Astrocyte of the spinal cord (primary cell): ENCODE measurements around the gene SOX6.

Experiments used
- DNase-seq: peaks from one replicate; pipeline ENCODE4 v3.0.0; 2011; ENCODE audit warnings: low read depth, low spot score
- H3K4me3 ChIP-seq: 2 replicates; pipeline ENCODE4 v1.5.1; 2011; ENCODE audit warnings: low read depth, mild to moderate bottlenecking, low read length, moderate library complexity
- in situ Hi-C: cut with HindIII; loops from 2 replicates; pipeline ENCODE4 v1.10.0; 2017; ENCODE audit warnings: low sequenced_read_pairs
- TF ChIP-seq, protein P1 (sequence below): IDR thresholded peaks from 2 replicates; pipeline ENCODE4 v1.5.1; 2012; ENCODE audit warnings: low read depth, mild to moderate bottlenecking, low read length, inconsistent platforms

SOX6 gene

DNA sequence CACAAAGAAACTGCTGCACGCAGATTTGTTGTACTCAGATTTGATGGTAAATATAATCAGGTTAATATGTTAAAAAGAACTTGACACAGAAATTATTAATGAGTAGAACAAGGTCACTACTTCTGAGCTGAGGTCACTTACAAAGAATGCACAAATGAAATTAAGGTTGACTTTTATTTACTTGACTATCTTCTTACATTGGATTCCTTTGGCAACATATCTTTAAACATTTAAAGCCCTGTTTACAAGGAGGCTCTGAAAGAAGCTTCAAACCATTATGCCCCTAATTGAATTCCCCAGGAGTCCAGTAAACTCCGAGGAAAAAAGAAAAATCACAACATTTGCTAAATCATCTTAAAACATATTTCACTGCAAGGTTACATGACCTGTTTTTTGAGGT, 245.5 kb downstream of the SOX6 start:
- no peak for DNase-seq
- TF ChIP-seq, protein P1, sequence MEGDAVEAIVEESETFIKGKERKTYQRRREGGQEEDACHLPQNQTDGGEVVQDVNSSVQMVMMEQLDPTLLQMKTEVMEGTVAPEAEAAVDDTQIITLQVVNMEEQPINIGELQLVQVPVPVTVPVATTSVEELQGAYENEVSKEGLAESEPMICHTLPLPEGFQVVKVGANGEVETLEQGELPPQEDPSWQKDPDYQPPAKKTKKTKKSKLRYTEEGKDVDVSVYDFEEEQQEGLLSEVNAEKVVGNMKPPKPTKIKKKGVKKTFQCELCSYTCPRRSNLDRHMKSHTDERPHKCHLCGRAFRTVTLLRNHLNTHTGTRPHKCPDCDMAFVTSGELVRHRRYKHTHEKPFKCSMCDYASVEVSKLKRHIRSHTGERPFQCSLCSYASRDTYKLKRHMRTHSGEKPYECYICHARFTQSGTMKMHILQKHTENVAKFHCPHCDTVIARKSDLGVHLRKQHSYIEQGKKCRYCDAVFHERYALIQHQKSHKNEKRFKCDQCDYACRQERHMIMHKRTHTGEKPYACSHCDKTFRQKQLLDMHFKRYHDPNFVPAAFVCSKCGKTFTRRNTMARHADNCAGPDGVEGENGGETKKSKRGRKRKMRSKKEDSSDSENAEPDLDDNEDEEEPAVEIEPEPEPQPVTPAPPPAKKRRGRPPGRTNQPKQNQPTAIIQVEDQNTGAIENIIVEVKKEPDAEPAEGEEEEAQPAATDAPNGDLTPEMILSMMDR: no peak
- H3K4me3 ChIP-seq: no peak overlapping the region
- in situ Hi-C loops: no loop called here

DNA sequence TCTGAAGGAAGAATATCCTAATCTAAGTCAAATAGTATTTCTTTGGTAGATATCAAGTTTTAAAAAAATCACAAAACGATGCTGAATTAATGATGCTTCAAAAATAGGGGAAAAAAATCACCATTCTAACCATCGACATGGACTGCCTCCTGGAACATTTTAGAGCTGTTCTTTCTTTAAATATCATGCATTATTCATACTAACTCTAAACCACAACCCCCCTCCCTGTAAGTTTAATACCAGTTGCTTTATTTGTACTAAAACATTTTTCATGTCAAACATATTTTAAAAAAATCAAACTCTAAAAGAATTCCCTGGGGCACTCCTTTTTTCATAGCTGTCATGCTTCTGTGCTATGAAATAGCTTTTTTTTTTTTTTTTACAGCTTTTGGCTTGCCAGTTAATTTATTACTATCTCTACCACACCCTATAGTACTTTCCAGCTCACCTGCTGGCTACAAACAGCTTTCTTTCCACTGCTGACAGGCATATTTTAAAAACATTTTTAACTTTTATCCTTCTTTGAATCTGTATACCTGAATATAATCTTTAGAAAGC, 256.9 kb downstream of the SOX6 start:
- H3K4me3 ChIP-seq: no peak overlapping the region
- TF ChIP-seq, protein P1: no peak
- in situ Hi-C loops: no loop called here
- no peak for DNase-seq

DNA sequence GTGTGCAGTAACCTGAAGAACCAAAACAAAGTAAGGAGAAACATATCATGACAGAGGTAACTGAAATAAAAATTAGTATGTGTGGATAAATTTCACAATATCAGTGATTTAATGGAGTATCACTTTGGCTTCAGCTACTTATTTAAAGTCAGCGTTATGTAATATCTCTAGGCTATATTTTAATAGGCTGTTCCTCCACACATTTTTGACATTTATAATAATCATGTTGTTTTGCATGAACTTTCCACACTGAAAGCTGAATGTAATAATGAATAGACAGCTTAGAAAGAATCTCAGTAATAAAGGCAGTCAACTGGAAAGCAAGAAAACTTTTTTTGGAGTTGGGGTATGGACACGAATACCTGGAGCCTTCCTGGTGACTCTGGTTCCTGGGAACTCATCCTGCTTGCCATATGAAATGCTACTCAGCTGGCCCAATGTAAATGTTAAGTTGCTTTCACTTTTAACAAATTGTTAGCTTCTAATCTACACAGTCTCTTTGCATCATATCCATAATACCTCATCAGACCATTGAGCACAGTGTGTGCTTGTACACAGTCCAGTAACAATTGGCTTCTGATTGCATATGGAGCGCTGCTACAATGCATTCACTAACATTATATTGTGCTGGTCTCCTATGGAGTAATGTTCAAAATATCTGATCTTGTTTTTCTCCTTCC, 257.7 kb downstream of the SOX6 start:
- no peak overlapping the region for H3K4me3 ChIP-seq
- TF ChIP-seq, protein P1: no peak
- no peak for DNase-seq

DNA sequence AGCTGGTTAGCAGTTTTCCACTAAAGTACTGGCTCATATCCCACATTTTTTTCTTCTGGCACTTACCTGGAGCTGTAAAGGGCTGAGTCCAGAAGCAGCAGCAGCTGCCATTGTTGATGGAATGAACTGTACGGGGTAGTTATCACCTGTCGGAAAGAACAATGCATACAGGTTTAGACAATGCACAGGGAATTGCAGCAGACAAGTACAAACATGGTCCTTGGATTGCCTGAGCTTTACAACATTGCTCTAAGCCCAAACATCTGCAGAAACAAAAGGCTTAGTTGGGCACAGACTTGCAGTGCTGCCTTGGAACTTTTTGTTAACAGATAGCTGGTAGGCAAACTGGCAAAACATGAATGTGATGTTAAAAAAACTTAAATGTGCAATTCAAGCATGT, 258.8 kb downstream of the SOX6 start:
- no peak for DNase-seq
- no peak overlapping the region for H3K4me3 ChIP-seq
- TF ChIP-seq, protein P1: no peak
- in situ Hi-C loops: no loop called here

More for the DNA sequence above, 257.7 kb downstream of the SOX6 start:
- in situ Hi-C loops: no loop called here

DNA sequence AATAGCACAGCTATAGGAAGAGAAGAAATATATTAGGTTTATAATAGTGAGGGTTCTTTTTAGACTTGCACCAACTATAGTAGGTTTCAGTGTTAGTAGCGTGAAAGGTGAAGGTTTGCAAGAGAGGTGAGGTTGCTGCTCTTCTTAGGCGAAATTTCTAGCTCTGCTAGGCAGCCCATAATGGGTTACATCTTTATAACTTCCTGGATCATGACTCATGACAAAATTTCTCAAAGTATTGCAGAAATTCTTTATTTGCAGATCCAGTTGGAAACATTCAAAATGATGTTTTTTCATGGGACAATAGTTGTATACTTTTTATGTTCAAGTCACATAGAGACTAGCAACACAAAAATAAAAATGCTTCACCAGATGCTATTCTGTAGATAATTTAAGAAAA, 260.0 kb downstream of the SOX6 start:
- in situ Hi-C loops: no loop called here
- TF ChIP-seq, protein P1: no peak
- no peak overlapping the region for H3K4me3 ChIP-seq
- peak; percentile 22 for DNase-seq

DNA sequence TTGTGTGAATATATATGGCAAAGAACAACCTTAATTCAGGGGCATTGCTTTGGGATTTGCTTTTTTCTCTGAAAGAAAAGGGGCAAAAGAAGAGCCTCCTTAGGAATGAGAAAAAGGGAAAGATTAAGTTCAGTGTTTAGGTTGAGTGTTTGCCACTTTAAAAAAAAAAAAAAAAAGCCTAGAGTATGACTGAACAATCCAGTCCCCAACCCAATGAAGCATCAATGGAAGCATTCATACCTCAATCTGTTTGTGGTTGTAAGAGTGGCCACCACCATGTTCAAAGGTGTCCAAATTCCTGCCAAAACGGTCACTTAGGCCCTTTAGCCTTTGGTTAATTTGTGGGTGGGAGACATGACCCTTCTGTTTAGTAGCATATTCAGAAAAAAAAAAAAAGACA, 260.6 kb downstream of the SOX6 start:
- in situ Hi-C loops: no loop called here
- TF ChIP-seq, protein P1: no peak
- DNase-seq: no peak
- H3K4me3 ChIP-seq: no peak overlapping the region
